NCI-H526 treated with DMSO at 0.1 percent for 48 hours (cell line): ENCODE measurements around the gene MRTO4.
"Not testable (repeated sequence)": the region's sequence is repeated elsewhere in the genome, so short reads cannot be mapped to it uniquely, and the experiment has no call there.

Experiments
- DNase-seq: peaks from one replicate; lab custom pipeline; 2025; lab: John Stamatoyannopoulos, UW

MRTO4 gene

DNA sequence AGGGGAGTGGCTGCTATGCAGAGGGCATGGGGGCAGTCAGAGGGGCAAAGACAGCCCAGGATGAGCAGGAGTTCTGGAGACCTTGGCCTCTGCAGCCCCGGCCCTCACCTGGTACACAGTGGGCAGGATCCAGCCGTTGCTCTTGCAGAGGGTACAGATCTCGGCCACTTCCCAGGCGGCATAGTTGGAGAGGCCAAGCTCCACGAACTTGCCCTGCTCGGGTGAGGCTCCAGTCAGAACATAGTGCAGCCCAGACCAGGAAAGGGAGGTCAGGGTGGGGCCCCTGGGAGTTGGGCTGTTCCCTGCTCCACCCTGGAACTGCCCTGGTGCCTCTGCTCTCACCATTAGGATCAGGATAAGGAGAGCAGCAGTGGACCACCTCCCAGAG is 18.7 kb downstream of the MRTO4 start:
- DNase-seq: not testable (repeated sequence)

DNA sequence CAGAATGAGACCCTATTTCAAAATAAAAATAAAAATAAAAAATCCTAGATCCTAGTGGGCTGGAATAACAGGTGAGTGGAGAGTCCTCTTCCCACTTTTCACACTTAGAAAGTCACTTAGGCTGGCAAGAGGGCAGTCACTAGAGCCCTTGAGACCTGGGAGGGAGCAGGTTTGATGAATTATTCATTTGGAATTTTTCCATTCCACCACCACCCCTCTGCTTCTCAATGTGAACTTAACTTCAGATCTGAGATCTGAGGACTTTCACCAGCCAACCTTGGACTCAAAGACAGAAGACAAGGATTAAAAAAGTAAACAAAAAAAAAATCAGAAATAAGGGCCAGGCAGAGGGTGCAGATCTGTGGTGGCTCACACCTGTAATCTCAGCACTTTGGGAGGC is 20.5 kb downstream of the MRTO4 start:
- no peak for DNase-seq

DNA sequence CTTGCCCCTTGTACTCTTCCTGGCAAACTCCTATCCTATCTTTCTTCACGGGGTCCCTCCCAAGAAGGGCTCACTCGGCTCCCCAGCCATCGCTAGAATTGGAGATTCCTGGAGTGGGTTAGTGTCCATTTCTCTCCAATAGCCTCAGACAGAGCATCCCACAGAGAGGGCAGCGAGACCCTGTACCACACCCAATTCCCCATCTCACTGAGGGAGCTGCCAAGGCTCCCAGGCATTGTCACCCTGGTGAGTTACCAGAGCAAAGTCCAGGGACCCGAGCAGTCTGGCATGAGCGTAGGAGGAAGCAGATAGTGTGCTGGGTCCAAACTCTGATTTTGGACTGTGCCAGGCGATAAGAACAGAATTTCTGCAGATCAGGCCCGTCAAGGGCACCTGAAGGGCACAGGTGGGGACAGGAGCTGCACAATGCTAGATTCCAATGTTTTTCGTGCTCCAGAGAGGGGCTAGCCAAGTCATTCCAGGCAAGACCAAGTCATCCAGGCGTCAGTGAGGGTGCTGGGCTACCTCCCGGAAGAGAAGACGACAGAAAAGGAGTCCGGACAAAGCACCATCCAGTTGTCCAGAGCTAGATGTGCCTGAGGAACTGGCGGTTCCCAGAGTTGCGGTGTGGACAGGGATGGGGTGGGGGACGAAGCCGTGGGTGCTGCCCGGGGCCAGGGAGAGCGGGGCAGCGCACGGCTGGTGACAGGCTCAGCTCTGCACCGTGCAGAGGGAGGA is 21.7 kb downstream of the MRTO4 start:
- DNase-seq: no peak

DNA sequence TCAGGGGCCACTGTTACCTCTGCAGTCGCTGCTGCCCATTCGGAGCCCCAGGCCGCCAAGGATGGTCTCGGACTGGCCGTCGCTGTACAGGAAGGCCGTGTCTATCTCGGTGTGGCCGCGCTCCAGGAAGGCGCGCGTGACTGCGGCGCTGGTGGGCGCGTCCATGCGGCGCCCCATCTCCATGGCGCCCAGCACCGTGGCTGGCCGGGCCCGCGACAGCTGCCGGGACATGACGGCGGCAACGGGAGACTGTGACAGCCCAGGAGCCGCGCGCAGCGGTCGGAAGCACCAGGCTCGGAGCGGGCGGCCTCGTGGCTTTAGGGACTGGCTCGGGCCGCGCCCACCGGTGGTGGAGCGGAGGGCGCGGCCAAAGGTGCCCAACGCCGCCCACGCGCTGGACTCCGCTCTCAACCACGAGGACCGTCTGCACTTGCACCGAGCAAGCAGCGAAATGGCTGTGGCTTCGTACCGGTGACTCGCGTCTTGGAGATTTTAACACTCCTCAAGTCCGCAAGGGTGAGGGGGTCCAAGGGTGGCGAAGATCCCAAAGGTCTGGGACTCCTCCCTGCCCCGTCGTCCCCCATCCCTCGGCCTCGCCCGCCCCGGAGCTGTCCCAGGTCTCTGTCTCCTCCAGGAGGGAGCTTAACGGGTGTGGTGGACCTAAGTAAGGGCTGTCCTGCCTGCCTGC is 22.4 kb downstream of the MRTO4 start:
- not testable (repeated sequence) for DNase-seq

DNA sequence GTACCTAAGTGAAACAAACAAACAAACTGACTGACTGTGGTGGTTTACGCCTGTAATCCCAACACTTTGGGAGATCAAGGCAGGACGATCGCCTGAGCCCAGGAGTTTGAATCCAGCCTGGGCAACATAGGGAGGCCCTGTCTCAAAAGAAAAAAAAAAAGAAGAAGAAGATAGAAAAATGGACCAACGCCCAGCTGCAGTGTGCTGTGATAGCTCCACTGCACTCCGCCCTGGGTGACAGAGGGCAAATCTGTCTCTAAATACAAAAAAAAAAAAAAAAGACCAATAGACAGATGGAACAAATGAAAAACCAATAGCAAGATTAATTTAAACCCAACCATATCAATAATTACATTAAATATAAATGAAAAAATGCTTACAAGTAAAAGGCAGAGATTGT is 23.0 kb downstream of the MRTO4 start:
- DNase-seq: no peak

DNA sequence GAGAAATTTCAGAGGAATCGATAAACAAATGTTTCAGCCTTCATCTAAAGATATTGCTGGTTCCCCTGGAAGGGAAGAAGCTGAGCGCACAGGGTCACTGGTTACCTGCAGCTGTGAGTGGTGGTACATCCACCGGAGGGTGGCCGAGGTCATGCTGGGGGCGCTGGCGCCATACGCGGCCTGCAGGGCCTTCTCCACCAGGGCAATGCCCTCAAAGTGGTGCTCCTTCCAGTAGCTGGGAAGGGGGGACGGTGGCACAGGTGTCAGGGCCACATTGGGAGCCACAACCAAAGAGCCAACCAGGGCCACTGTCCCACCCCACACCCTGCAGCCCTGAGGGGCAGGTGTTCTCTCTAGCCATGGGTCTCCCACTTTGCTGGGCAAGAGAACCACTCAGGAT is 32.3 kb downstream of the MRTO4 start:
- DNase-seq: no peak

DNA sequence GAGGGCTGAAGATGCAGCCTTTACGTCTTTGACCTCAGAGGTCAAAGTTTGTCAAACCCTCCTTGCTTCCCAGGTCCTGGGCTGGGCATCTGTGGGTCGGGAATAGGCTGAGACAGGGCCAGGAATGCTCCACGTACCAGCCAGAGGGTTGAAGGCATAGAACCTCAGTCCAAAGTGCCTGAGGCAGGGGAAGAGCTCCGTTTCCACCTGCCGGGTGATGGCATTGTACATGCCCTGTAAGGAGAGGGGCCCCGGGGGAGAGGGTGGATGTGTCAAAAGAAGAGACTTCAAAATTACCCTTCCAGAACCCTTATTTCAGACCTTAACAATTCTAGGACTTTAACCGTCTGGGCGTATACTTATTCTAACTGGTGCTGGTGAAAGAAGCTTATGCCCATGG is 33.3 kb downstream of the MRTO4 start:
- no peak for DNase-seq

DNA sequence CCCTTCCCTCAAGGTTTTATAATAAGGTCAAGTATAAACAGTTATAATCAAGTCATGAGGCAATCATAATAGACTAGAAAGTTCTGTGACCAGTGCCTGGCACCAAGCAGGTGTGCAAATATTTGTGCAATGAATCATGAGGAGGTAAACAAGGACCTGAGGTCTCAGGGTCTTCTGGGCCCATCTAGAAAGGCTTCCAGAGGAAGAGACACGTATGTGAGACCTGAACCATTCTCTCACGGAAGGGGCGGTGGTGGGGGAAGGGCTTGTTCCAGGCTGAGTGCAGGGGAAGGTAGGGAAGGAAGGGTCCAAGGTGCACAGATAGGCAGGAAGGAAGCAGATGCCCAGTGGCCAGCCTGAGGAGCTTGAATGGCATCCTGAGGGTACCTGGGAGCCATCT is 33.8 kb downstream of the MRTO4 start:
- not testable (repeated sequence) for DNase-seq

DNA sequence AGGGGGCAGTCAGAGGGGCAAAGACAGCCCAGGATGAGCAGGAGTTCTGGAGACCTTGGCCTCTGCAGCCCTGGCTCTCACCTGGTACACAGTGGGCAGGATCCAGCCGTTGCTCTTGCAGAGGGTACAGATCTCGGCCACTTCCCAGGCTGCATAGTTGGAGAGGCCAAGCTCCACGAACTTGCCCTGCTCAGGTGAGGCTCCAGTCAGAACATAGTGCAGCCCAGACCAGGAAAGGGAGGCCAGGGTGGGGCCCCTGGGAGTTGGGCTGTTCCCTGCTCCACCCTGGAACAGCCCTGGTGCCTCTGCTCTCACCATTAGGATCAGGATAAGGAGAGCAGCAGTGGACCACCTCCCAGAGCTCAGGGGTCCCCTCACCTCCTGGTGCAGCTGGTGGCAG is 34.2 kb downstream of the MRTO4 start:
- DNase-seq: not testable (repeated sequence)

DNA sequence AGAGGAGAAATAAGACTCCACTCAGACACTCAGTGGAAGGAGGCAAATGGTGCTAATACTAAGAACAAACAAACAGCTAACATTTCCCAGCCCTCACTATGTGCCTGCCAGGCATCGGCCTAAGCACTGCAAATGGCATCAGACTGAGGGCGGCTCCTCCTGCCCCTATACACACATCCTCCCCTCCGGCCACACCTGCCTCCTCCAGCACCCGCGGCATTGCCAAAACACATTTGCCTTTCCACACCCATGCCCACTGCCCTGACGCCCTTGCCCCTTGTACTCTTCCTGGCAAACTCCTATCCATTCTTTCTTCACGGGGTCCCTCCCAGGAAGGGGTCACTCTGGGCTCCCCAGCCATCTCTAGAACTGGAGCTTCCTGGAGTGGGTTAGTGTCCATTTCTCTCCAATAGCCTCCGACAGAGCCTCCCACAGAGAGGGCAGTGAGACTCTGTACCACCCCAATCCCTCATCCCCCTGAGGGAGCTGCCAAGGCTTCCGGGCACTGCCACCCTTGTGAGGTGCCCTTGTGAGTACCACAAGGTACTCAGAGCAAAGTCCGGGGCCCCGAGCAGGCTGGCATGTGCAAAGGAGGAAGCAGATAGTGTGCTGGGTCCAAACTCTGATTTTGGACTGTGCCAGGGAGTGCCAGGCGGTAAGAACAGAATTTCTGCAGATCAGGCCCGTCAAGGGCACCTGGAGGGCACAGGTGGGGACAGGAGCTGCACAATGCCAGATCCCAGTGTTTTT is 36.0 kb downstream of the MRTO4 start:
- no peak for DNase-seq

DNA sequence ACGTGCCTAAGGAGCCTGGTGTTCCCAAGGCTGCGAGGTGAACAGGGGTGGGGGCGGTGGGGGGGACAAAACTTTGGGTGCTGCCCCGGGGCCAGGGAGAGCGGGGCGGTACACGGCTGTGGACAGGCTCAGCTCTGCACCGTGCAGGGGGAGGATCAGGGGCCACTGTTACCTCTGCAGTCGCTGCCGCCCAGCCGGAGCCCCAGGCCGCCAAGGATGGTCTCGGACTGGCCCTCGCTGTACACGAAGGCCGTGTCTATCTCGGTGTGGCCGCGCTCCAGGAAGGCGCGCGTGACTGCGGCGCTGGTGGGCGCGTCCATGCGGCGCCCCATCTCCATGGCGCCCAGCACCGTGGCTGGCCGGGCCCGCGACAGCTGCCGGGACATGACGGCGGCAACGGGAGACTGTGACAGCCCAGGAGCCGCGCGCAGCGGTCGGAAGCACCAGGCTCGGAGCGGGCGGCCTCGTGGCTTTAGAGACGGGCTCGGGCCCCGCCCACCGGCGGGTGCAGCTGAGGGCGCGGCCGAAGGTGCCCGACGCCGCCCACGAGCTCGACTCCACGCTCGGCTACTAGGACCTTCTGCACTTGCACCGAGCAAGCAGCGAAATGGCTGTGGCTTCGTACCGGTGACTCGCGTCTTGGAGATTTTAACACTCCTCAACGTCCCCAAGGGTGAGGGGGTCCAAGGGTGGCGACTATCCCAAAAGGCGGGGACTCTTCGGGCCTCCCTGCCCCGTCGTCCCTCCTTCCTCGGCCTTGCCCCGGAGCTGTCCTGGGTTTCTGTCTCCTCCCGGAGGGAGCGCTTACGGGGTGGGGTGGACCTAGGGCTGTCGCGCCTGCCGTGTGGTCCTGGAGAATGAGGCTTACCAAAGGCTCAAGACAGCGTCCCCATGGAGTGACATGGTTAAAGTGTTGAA is 37.0 kb downstream of the MRTO4 start, which contains the start of gene AKR7A3:
AKR7A3 (minus strand) TSS at position 447 of the 918 bp plus-strand sequence; CDS start at position 386, 61 bp downstream.
- peak; percentile 14 for DNase-seq

DNA sequence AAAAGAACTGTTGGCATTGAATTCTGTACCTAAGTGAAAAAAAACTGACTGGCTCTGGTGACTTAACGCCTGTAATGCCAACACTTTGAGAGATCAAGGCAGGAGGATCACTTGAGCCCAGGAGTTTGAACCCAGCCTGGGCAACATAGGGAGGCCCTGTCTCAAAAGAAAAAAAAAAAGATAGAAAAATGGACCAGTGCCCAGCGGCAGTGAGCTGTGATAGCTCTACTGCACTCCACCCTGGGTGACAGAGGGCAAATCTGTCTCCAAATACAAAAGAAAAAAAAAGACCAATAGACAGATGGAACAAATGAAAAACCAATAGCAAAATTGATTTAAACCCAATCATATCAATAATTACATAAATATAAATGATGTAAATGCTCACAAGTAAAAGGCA is 37.6 kb downstream of the MRTO4 start:
- DNase-seq: no peak

DNA sequence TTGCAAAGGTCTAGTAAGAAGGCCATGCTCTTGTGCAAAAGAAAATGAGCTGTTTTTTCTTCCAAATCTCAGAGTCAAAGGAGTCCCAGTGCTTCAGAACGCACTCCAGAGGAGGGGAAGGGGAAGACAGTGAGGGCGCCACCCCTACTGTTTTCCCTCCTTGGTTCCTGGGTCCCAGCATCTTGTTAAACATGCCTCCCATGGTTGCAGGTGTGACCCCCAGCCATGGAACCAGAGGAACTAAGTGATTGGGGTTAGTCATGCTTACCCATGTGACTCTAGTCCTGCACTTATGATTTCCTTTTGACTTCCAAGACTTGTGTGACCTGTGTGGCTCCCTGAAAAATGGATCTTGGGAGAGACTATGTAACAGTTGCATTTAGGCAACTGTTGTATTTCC is 43.0 kb downstream of the MRTO4 start:
- no peak for DNase-seq

DNA sequence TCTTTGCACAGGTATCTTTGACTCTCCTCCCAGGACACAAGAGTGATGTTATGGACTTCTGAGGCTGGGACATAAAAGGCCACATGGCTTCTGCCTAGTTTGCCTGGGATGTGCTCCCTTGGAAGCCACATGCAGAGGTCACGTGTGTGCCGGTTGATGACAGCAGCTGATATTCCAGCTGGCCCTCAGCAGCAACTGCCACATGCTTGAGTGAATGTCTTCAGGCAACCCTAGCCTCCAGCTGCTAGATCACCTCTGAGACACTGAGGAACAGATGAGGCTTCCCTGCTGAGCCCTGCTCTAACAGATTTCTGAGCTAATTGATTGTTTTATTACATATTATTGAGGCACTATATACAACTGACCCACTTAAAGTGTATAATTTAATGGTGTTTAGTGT is 48.6 kb downstream of the MRTO4 start:
- no peak for DNase-seq

DNA sequence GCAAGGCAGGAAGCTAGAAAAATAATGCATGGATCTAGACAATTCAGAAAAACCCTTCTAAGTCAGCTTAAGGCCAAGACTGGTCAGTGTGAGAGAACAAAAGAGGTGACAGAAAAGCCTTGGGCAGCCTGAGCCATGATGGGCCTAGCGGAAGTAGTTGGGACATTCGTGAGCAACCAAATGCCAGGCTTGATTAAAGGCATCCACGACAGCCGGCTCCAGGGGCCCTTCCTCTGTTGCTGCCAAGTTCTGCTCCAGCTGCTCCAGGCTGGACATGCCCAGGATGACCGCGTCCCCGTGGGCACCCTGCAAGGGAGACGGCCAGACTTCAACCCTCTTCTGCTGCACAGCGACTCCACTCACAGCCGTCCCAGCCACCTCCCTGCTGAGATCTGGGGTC is 52.5 kb downstream of the MRTO4 start:
- not testable (repeated sequence) for DNase-seq

DNA sequence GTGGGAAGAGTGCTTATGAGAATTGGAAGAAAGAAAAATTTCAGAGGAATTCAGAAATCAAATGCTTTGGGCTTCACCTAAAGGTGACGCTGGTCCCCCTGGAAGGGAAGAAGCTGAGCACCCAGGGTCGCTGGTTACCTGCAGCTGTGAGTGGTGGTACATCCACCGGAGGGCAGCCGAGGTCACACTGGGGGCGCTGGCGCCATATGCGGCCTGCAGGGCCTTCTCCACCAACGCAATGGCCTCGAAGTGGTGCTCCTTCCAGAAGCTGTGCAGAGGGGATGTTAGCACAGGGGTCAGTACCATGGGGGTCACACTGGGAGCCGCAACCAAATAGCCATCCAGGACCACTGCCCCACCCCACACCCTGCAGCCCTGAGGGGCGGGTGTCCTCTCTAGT is 54.3 kb downstream of the MRTO4 start:
- DNase-seq: no peak

DNA sequence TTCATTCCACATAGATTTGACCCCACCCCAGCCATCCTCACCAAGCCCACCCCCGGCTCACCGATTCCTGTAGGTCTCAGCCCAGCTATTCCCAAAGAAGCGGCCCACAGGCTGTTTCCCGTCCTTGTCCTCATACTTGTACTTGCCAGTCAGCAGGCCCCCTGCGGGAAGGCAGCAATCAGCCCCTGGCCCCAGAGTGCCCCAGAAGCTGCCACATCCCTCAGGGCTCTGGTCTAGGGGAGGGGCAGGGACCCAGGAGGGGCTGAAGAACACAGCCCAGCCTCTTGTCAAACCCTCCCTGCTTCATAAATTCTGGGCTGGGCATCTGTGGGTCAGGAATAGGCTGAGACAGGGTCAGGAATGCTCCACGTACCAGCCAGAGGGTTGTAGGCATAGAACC is 55.3 kb downstream of the MRTO4 start:
- no peak for DNase-seq

DNA sequence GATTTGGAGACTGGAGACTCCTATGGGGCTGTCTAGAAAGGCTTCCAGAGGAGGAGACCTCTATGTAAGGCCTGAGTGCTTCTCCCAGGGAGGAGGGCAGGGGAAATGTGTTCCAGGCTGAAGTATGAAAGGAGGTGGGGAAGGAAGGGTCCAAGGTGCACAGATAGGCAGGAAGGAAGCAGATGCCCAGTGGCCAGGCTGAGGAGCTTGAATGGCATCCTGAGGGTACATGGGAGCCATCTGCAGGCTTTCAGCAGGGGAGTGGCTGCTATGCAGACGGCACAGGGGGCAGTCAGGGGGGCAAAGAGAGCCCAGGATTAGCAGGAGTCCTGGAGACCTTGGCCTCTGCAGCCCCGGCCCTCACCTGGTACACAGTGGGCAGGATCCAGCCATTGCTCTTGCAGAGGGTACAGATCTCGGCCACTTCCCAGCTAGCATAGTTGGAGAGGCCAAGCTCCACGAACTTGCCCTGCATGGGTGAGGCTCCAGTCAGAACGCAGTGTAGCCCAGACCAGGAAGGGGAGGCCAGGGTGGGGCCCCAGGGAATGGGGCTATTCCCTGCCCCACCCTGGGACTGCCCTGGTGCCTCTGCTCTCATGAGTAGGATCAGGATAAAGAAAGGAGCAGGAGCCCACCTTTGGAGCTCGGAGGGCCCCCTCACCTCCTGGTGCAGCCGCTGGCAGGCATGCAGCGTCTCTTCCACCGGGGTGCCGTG is 56.3 kb downstream of the MRTO4 start:
- DNase-seq: no peak

DNA sequence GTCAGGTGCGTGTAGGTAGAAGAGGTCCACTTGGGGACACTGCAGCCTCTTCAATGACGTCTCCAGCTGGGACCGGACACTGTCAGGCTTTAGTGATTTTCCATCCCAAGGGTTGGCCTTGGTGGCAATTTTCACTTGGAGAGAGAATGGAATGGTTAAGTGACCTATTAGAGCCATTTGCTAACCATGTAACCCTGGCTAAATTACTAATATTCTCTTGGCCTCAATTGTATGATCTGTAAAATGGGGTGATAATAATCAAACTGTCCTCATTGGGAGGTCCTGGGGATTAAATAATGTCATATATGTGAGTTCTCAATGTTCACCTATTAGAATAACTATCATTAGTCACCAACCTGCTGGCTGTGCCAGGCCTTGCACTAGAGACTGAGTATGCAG is 56.9 kb downstream of the MRTO4 start:
- no peak for DNase-seq

DNA sequence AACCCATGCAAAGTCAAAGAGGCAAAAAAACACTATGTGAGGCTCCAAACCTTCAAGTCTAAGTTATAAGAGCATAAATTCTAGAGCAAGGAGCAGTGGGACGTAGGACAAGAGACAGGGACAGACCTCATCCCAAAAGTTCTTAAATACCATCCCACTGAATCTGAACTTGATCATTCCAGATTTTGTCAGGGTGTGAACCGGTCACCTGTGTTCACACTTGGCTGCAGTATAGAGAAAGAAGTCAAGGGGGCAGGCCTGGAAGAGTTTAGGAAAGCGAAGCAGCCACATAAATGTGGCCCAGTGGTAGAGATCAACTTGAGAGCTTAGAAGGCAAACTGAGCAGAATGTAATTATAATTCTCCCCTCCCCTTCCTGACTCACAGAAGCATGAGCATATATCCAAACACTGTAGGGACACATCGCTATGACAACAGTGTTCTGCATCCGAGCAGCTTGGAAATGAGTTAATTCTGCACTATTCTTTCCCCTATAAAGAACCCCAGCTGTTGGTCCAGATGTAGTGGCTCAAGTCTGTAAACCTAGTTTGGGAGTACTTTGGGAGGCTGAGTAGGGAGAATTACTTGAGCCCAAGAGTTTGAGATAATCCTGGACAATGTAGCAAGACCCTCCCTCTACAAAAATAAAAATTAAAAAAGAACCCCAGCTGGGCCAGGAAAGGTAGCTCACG is 57.7 kb downstream of the MRTO4 start:
- DNase-seq: no peak
